Caco-2 (cell line): Measurements from ENCODE around the gene CLEC4A. TPM values are rescaled to one million over a fixed set of nuclear protein-coding genes. Genes with fewer than 3 reads are reported as not detected.
"Not testable (repeated sequence)": the region's sequence is repeated elsewhere in the genome, so short reads cannot be mapped to it uniquely, and the experiment has no call there.

ENCODE experiments used
- BruUV-seq: library from RNA; stranded (reverse); fragments of 400-500 nt; replicated peaks from 2 replicates; lab custom pipeline; 2021; lab: Mats Ljungman, UMichigan
- CTCF ChIA-PET: fragments of 300-600 bp; sonication (Branson Sonifier 250); formaldehyde crosslinking; loops from one replicate; lab custom pipeline; 2022; ENCODE audit warnings: antibody characterized with exemption; lab: Charles Lee
- POLR2A ChIA-PET: fragments of 300-600 bp; sonication (Branson Sonifier 250); formaldehyde crosslinking; loops from one replicate; lab custom pipeline; 2022; ENCODE audit warnings: antibody characterized with exemption; lab: Charles Lee
- DNase-seq, 2 experiments: peaks; one replicate each; pipeline versions ENCODE4 v3.0.0 to v3.0.0-alpha.2; 2020 to 2022
- H3K27me3 ChIP-seq: replicated peaks from 2 replicates; pipeline ENCODE4 v1.6.0; 2011; ENCODE audit warnings: low read length; ENCODE audit not compliant: control insufficient read depth, insufficient read depth
- H3K36me3 ChIP-seq: 2 replicates; pipeline ENCODE4 v1.5.1; 2011; ENCODE audit warnings: low read length; ENCODE audit not compliant: control insufficient read depth, insufficient read depth
- H3K4me1 ChIP-seq: fragments of 250-450 bp; sonication (Bioruptor Pico); 2 replicates; pipeline ENCODE4 v1.5.1; 2020; ENCODE audit warnings: mild to moderate bottlenecking
- H3K4me3 ChIP-seq: 2 replicates; pipeline ENCODE4 v1.5.1; 2011; ENCODE audit warnings: low read depth, mild to moderate bottlenecking, control low read depth, low read length
- H3K9me3 ChIP-seq: fragments of 250-450 bp; sonication (Bioruptor Pico); 2 replicates; pipeline ENCODE4 v1.5.1; 2020; ENCODE audit warnings: mild to moderate bottlenecking, moderate library complexity
- H3K27ac Mint-ChIP-seq: one replicate; pipeline ENCODE4 v1.8.0; 2022; ENCODE audit warnings: mixed read lengths; ENCODE audit not compliant: unreplicated experiment
- H3K27me3 Mint-ChIP-seq: one replicate; pipeline ENCODE4 v1.8.0; 2022; ENCODE audit warnings: mixed read lengths; ENCODE audit not compliant: insufficient read depth, unreplicated experiment
- H3K36me3 Mint-ChIP-seq: one replicate; pipeline ENCODE4 v1.8.0; 2022; ENCODE audit warnings: mild to moderate bottlenecking, mixed read lengths; ENCODE audit not compliant: insufficient read depth, unreplicated experiment
- H3K4me1 Mint-ChIP-seq: one replicate; pipeline ENCODE4 v1.8.0; 2022; ENCODE audit warnings: low read depth, mixed read lengths; ENCODE audit not compliant: unreplicated experiment
- H3K4me3 Mint-ChIP-seq: one replicate; pipeline ENCODE4 v1.8.0; 2022; ENCODE audit warnings: mild to moderate bottlenecking, moderate library complexity, mixed read lengths; ENCODE audit not compliant: unreplicated experiment
- H3K9me3 Mint-ChIP-seq: one replicate; pipeline ENCODE4 v1.8.0; 2022; ENCODE audit warnings: mixed read lengths; ENCODE audit not compliant: unreplicated experiment
- intact Hi-C: fragments of 100-400 bp; cut with micrococcal nuclease; formaldehyde crosslinking; loops from one replicate; pipeline ENCODE4 v1.10.0; 2022; ENCODE audit not compliant: unreplicated experiment
- total RNA-seq: library from RNA; stranded (reverse); gene quantifications from 2 replicates; pipeline ENCODE4 v1.2.3, GENCODE V29; 2022
- TF ChIP-seq, protein P1 (sequence below), 2 experiments: fragments of 200-600 bp in 1 of 2; IDR thresholded peaks; 1 replicate in 1 of 2; 2 replicates in 1 of 2; pipeline versions ENCODE4 v1.5.1 to v1.8.0; 2011 to 2022; ENCODE audit warnings: antibody characterized with exemption in 1 of 2, control low read depth in 1 of 2, inconsistent platforms in 1 of 2, low read depth in 1 of 2, low read length in 1 of 2, mild to moderate bottlenecking in 1 of 2, moderate library complexity in 1 of 2; ENCODE audit not compliant: insufficient read depth in 1 of 2, severe bottlenecking in 1 of 2, unreplicated experiment in 1 of 2

The CLEC4A gene
- total RNA-seq, 1 experiment from 2014 or later, result 0.70 TPM

DNA sequence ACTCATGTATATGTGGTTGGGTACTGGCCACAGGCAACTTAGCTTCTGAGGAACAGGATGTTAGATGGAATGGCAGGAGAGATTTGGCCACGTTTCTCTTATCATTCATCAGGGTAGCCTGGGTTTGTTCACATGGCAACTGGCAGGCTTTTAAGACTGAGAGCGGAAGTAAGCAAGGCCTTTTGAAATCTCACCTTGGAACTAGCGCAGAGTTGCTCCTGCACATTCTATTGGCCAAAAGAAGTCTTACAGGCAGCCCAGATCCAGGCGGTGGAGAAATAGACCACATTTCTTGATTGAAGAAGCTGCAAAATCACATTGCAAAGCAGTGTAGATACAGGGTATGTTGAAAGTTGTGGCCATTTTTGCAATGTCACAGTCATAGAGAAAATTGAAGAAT, 3.7 kb downstream of the CLEC4A start:
- ChIA-PET POLR2A (no interaction called here), CTCF (no interaction called here)
- BruUV-seq, result no TSS peak
- DNase-seq, result no peak
- H3K9me3 ChIP-seq, result no peaks in the 10 kb centered on the region
- intact Hi-C loops, result no loop called here
- Mint-ChIP-seq H3K36me3 (no peaks in the 10 kb centered on the region), H3K4me1 (no peaks in the 10 kb centered on the region), H3K27ac (no peak overlapping the region), H3K4me3 (no peak overlapping the region), H3K27me3 (no peaks in the 10 kb centered on the region), H3K9me3 (no peaks in the 10 kb centered on the region)
- H3K36me3 ChIP-seq, result no peaks in the 10 kb centered on the region
- no peaks in the 10 kb centered on the region for H3K27me3 ChIP-seq
- TF ChIP-seq, protein P1, sequence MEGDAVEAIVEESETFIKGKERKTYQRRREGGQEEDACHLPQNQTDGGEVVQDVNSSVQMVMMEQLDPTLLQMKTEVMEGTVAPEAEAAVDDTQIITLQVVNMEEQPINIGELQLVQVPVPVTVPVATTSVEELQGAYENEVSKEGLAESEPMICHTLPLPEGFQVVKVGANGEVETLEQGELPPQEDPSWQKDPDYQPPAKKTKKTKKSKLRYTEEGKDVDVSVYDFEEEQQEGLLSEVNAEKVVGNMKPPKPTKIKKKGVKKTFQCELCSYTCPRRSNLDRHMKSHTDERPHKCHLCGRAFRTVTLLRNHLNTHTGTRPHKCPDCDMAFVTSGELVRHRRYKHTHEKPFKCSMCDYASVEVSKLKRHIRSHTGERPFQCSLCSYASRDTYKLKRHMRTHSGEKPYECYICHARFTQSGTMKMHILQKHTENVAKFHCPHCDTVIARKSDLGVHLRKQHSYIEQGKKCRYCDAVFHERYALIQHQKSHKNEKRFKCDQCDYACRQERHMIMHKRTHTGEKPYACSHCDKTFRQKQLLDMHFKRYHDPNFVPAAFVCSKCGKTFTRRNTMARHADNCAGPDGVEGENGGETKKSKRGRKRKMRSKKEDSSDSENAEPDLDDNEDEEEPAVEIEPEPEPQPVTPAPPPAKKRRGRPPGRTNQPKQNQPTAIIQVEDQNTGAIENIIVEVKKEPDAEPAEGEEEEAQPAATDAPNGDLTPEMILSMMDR (IDR thresholded peaks at IDR 0.05; ENCODE audit: insufficient read depth in 1 of 2, low read depth in 1 of 2, low read length in 1 of 2, severe bottlenecking in 1 of 2, unreplicated experiment in 1 of 2), result no peak
- H3K4me3 ChIP-seq, result no peak overlapping the region
- H3K4me1 ChIP-seq, result no peaks in the 10 kb centered on the region

DNA sequence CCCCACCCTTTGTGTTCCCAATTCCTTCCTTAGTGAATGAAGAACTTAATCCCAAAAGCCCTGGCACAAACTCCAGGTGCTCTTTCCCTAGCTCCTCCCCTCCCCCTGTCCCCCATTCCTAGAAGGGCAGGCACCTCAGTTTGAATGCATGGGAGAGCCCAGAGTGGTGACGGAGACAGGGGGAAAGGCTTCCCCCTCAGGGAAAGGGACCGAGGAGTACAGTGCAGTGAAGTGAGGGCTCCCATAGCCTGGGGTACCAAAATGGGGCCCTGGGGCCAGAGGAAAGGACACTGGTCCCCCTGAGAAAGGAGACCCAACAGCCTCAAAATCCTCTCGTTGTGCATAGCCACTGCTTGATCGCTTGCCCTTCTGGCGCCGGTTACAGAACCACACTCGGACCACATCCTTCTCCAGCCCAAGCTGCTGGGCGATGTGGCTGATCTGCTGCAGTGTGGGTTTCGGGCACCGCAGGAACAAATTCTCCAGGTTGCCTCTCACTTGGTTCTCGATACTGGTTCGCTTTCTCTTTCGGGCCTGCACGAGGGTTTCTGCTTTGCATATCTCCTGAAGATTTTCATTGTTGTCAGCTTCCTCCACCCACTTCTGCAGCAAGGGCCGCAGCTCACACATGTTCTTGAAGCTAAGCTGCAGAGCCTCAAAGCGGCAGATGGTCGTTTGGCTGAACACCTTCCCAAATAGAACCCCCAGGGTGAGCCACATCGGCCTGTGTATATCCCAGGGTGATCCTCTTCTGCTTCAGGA, 10.4 kb downstream of the CLEC4A start:
- H3K9me3 Mint-ChIP-seq, DNase-seq, H3K27me3 ChIP-seq, H3K36me3 ChIP-seq, H3K27ac Mint-ChIP-seq, H3K4me1 ChIP-seq, H3K4me3 Mint-ChIP-seq, POLR2A ChIA-PET, H3K36me3 Mint-ChIP-seq, H3K4me1 Mint-ChIP-seq, H3K27me3 Mint-ChIP-seq, intact Hi-C loops, H3K4me3 ChIP-seq, CTCF ChIA-PET, BruUV-seq, H3K9me3 ChIP-seq: not testable (repeated sequence)

DNA sequence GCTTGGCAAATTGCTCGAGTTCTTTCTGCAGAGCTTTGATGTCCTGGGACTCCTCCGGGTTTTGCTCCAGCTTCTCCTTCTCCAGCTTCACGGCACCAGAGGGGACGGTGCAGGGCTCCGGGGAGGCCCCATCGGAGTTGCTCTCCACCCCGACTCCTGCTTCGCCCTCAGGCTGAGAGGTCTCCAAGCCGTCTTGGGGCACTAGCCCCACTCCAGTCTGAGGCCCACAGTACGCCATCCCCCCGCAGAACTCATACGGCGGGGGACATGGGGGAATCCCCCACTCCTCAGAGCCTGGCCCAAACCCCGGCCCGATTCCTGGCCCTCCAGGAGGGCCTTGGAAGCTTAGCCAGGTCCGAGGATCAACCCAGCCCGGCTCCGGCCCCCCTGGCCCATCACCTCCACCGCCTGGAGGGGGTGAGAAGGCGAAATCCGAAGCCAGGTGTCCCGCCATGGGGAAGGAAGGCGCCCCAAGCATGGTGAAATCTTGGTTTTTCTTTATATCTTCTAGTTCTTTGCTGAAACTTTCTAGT, 11.0 kb downstream of the CLEC4A start:
- H3K9me3 Mint-ChIP-seq, H3K27ac Mint-ChIP-seq, H3K36me3 ChIP-seq, BruUV-seq, H3K4me3 Mint-ChIP-seq, H3K9me3 ChIP-seq, intact Hi-C loops, H3K4me3 ChIP-seq, DNase-seq, CTCF ChIA-PET, H3K27me3 ChIP-seq, H3K4me1 Mint-ChIP-seq, H3K27me3 Mint-ChIP-seq, POLR2A ChIA-PET, H3K4me1 ChIP-seq, H3K36me3 Mint-ChIP-seq: not testable (repeated sequence)

DNA sequence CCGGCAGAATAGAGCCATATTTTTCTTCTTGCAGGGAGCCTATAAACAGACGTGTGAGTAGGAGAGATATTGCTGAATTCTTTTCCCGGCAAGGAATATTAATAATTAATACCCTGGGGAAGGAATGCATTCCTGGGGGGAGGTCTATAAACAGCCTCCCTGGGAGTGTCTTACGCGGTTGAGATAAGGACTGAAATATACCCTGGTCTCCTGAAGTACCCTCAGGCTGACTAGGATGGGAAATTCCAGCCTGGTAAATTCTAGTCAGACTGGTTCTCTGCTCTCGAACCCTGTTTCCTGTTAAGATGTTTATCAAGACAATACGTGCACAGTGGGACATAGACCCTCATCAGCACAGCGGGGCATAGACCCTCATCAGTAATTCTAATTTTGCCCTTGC, 18.2 kb downstream of the CLEC4A start:
- H3K27me3 Mint-ChIP-seq, POLR2A ChIA-PET, CTCF ChIA-PET, H3K27ac Mint-ChIP-seq, H3K4me3 Mint-ChIP-seq, H3K36me3 ChIP-seq, H3K4me1 ChIP-seq, DNase-seq, BruUV-seq, intact Hi-C loops, H3K36me3 Mint-ChIP-seq, H3K4me3 ChIP-seq, H3K4me1 Mint-ChIP-seq, H3K27me3 ChIP-seq: not testable (repeated sequence)
- peaks cover 24% of the 10 kb centered on the region for H3K9me3 ChIP-seq
- H3K9me3 Mint-ChIP-seq, result peaks cover 32% of the 10 kb centered on the region
